ENCODE data around the gene RCN2.

GRCh38 chr15:76953913-76954312 is 22.4 kb downstream of the RCN2 start:
- TF ChIP-seq CTCF (conservative IDR thresholded peaks at IDR 0.05; ENCODE audit: low read depth, low read length) (no peak), EZH2 (IDR thresholded peaks at IDR 0.05; ENCODE audit: borderline replicate concordance, low read depth, low read length, poor library complexity, severe bottlenecking) (no peak)
